Measurements from ENCODE around the gene DLX2. TPM values are rescaled to one million over a fixed set of nuclear protein-coding genes. Genes with fewer than 3 reads are reported as not detected.
A peak's percentile ranks its signal among the peaks of the same experiment; 100 is the strongest.
"Not testable (repeated sequence)": the region's sequence is repeated elsewhere in the genome, so short reads cannot be mapped to it uniquely, and the experiment has no call there.

DLX2 gene
- total and polyA plus RNA-seq, 4 donors: 0.01 to 0.26 TPM; not detected in 2

GRCh38 chr2:172072303-172072702, 30.4 kb downstream of the DLX2 start:
- H3K9ac ChIP-seq (ENCODE audit: insufficient read depth in 1 of 2, low read length in 2 of 2): no peak overlapping the region
- H3K4me3 ChIP-seq: no peak overlapping the region
- WGBS, 2 donors: 90 to 94% methylated on average over 3 of the region's 3 CpGs
- no peak overlapping the region for H3K27ac ChIP-seq (ENCODE audit: low read depth in 1 of 2, low read length in 1 of 2)
- peaks cover 0 to 18% (median 3%) of the 10 kb centered on the region in 3 donors for H3K27me3 ChIP-seq (ENCODE audit: control insufficient read depth in 3 of 3, insufficient read depth in 3 of 3, low read length in 2 of 3)
- TF ChIP-seq CTCF (IDR thresholded peaks at IDR 0.05; ENCODE audit: control extremely low read depth, extremely low read depth): no peak
- no peaks in the 10 kb centered on the region for H3K4me1 ChIP-seq (ENCODE audit: control insufficient read depth in 5 of 5, insufficient read depth in 5 of 5, low read length in 5 of 5)
- ATAC-seq (ENCODE audit: insufficient read depth, low FRiP score) (no peak), DNase-seq (no peak)
- no peaks in the 10 kb centered on the region for H3K9me3 ChIP-seq (ENCODE audit: control insufficient read depth in 4 of 4, insufficient read depth in 3 of 4, low read length in 3 of 4)
- H3K36me3 ChIP-seq (ENCODE audit: control insufficient read depth in 4 of 4, insufficient read depth in 4 of 4, low read length in 4 of 4): no peaks in the 10 kb centered on the region

GRCh38 chr2:172070936-172071335, 31.8 kb downstream of the DLX2 start:
- H3K9me3 ChIP-seq (ENCODE audit: control insufficient read depth in 4 of 4, insufficient read depth in 3 of 4, low read length in 3 of 4): no peaks in the 10 kb centered on the region
- TF ChIP-seq CTCF (IDR thresholded peaks at IDR 0.05; ENCODE audit: control extremely low read depth, extremely low read depth): no peak
- WGBS, 2 donors: 85 to 92% methylated on average over 1 of the region's 1 CpG

GRCh38 chr2:172067905-172068304, 34.8 kb downstream of the DLX2 start:
- H3K36me3 ChIP-seq (ENCODE audit: control insufficient read depth in 4 of 4, insufficient read depth in 4 of 4, low read length in 4 of 4); H3K4me1 ChIP-seq (ENCODE audit: control insufficient read depth in 5 of 5, insufficient read depth in 5 of 5, low read length in 5 of 5); H3K9me3 ChIP-seq (ENCODE audit: control insufficient read depth in 4 of 4, insufficient read depth in 3 of 4, low read length in 3 of 4); DNase-seq; H3K27me3 ChIP-seq (ENCODE audit: control insufficient read depth in 3 of 3, insufficient read depth in 3 of 3, low read length in 2 of 3); H3K27ac ChIP-seq (ENCODE audit: low read depth in 1 of 2, low read length in 1 of 2); ATAC-seq (ENCODE audit: insufficient read depth, low FRiP score); H3K9ac ChIP-seq (ENCODE audit: insufficient read depth in 1 of 2, low read length in 2 of 2); H3K4me3 ChIP-seq: not testable (repeated sequence)
- WGBS, 2 donors: 94 to 98% methylated on average over 4 of the region's 4 CpGs

More at GRCh38 chr2:172070936-172071335, 31.8 kb downstream of the DLX2 start:
- Histone ChIP-seq H3K9ac (ENCODE audit: insufficient read depth in 1 of 2, low read length in 2 of 2) (no peak overlapping the region), H3K27me3 (ENCODE audit: control insufficient read depth in 3 of 3, insufficient read depth in 3 of 3, low read length in 2 of 3) (peaks cover 0 to 7% (median 0%) of the 10 kb centered on the region in 3 donors), H3K36me3 (ENCODE audit: control insufficient read depth in 4 of 4, insufficient read depth in 4 of 4, low read length in 4 of 4) (no peaks in the 10 kb centered on the region), H3K27ac (ENCODE audit: low read depth in 1 of 2, low read length in 1 of 2) (no peak overlapping the region), H3K4me3 (no peak overlapping the region), H3K4me1 (ENCODE audit: control insufficient read depth in 5 of 5, insufficient read depth in 5 of 5, low read length in 5 of 5) (no peaks in the 10 kb centered on the region)
- DNase-seq (no peak), ATAC-seq (ENCODE audit: insufficient read depth, low FRiP score) (no peak)

- ATAC-seq (ENCODE audit: insufficient read depth, low FRiP score) (no peak), DNase-seq (peak in 1 of 3 donors; percentile 22)
- Histone ChIP-seq H3K27me3 (ENCODE audit: control insufficient read depth in 3 of 3, insufficient read depth in 3 of 3, low read length in 2 of 3) (no peaks in the 10 kb centered on the region), H3K27ac (ENCODE audit: low read depth in 1 of 2, low read length in 1 of 2) (no peak overlapping the region), H3K9me3 (ENCODE audit: control insufficient read depth in 4 of 4, insufficient read depth in 3 of 4, low read length in 3 of 4) (no peaks in the 10 kb centered on the region), H3K9ac (ENCODE audit: insufficient read depth in 1 of 2, low read length in 2 of 2) (no peak overlapping the region), H3K36me3 (ENCODE audit: control insufficient read depth in 4 of 4, insufficient read depth in 4 of 4, low read length in 4 of 4) (no peaks in the 10 kb centered on the region), H3K4me1 (ENCODE audit: control insufficient read depth in 5 of 5, insufficient read depth in 5 of 5, low read length in 5 of 5) (no peaks in the 10 kb centered on the region), H3K4me3 (no peak overlapping the region)
- TF ChIP-seq CTCF (IDR thresholded peaks at IDR 0.05; ENCODE audit: control extremely low read depth, extremely low read depth): no peak
- 84 to 85% methylated on average over 4 of the region's 4 CpGs for WGBS, 2 donors
Observed at GRCh38 chr2:172066394-172066886, 36.3 kb downstream of the DLX2 start.

All from lung (tissue), 12 donors.